ENCODE results near the gene SMAD3. TPM values are rescaled to one million over a fixed set of nuclear protein-coding genes. Genes with fewer than 3 reads are reported as not detected.
A peak's percentile ranks its signal among the peaks of the same experiment; 100 is the strongest.

SMAD3 gene
- total and polyA plus RNA-seq, 2 of the 4 experiments (the other 2 are of a cell fraction) = 71.0 to 177 TPM

GRCh38 chr15:67201136-67201535 is 135.7 kb downstream of the SMAD3 start:
- H3K23ac ChIP-seq (ENCODE audit: low read depth, low read length) = no peak overlapping the region
- no peak for DNase-seq
- H3K27ac ChIP-seq (ENCODE audit: insufficient read depth, low read length) = no peak overlapping the region

More at GRCh38 chr15:67201136-67201535, 135.7 kb downstream of the SMAD3 start:
- dilution Hi-C loops (cut with HindIII; ENCODE audit: low sequenced_read_pairs, unreplicated experiment) (no loop called here), intact Hi-C loops (cut with micrococcal nuclease) (loop anchor here (5.0 kb wide), 1 partner anchor 231 kb away; no protein-coding TSS in a partner anchor), in situ Hi-C loops (cut with MboI; ENCODE audit: low sequenced_read_pairs) (no loop called here)
- peak overlapping the region; percentile 13; the same call in 1 of the 2 replicates for H2BK120ac ChIP-seq (ENCODE audit: low read depth, low read length)
- H3K4ac ChIP-seq (ENCODE audit: low read depth, low read length) = peak overlapping the region; percentile 45
- no peak overlapping the region for H2AFZ ChIP-seq (replicated peaks; ENCODE audit: low read length, poor library complexity)
- no peaks in the 10 kb centered on the region for H3K9me3 ChIP-seq (ENCODE audit: control insufficient read depth, insufficient read depth, low read length)
- no peaks in the 10 kb centered on the region for H3K27me3 ChIP-seq (ENCODE audit: control insufficient read depth, insufficient read depth, low read length)
- no peak overlapping the region for H3K18ac ChIP-seq (ENCODE audit: low read depth, low read length)
- no peak overlapping the region for H3K9ac ChIP-seq (ENCODE audit: low read depth, low read length)
- H3K14ac ChIP-seq (replicated peaks; ENCODE audit: low read depth, low read length) = peak overlapping the region; percentile 38; the same call in 1 of the 2 replicates
- peaks cover 21% of the 10 kb centered on the region; the same call in 1 of the 2 replicates for H4K20me1 ChIP-seq (ENCODE audit: insufficient read depth, low read length)
- H2AK9ac ChIP-seq (replicated peaks; ENCODE audit: low read depth, low read length, poor library complexity) = no peak overlapping the region
- H2BK20ac ChIP-seq (ENCODE audit: low read depth, low read length) = peak overlapping the region; percentile 1; the same call in 1 of the 2 replicates
- peaks cover 4% of the 10 kb centered on the region for H3K36me3 ChIP-seq (ENCODE audit: control insufficient read depth, insufficient read depth, low read length)
- H4K8ac ChIP-seq (ENCODE audit: low read depth in 2 of 2, low read length in 2 of 2) = peak overlapping the region in 1 of 2 experiments; percentile 22; a peak in 1 of 4 replicates
- H3K4me3 ChIP-seq (ENCODE audit: insufficient read depth, low read depth, low read length) = no peak overlapping the region
- BruUV-seq (replicated peaks) = no TSS peak
- no peak overlapping the region for H2BK5ac ChIP-seq (ENCODE audit: low read depth, low read length, poor library complexity, severe bottlenecking)
- ATAC-seq (ENCODE audit: low read depth) = no peak
- ChIA-PET POLR2A (ENCODE audit: unreplicated experiment) (interaction anchor here (0.6 to 0.7 kb wide), 2 partner anchors 212 to 256 kb away, joined by 3 to 4 read pairs; no protein-coding TSS in a partner anchor), CTCF (interaction anchor here (0.6 kb wide), 1 partner anchor 81 kb away, joined by 3 read pairs; no protein-coding TSS in a partner anchor)
- peaks cover 23% of the 10 kb centered on the region for H3K4me1 ChIP-seq (ENCODE audit: control insufficient read depth, insufficient read depth, low read length)
- no peak overlapping the region for H3K56ac ChIP-seq (ENCODE audit: extremely low read depth, insufficient read depth, low read length)
- no peak overlapping the region for H2BK15ac ChIP-seq (ENCODE audit: low read depth, low read length)
- peak overlapping the region; percentile 54; the same call in 1 of the 2 replicates for H2AK5ac ChIP-seq (ENCODE audit: low read depth, low read length)
- H4K5ac ChIP-seq (ENCODE audit: low read depth, low read length) = no peak overlapping the region
- H4K91ac ChIP-seq (ENCODE audit: insufficient read depth, low read depth, low read length) = no peak overlapping the region; the same call in 1 of the 2 replicates
- H3K79me1 ChIP-seq (ENCODE audit: low read depth in 1 of 2, low read length in 2 of 2) = peaks cover 0 to 18% of the 10 kb centered on the region in 2 experiments; a peak in 2 of 4 replicates
- peaks cover 31% of the 10 kb centered on the region for H3K9me1 ChIP-seq (ENCODE audit: insufficient read depth, low read length)
- TF ChIP-seq MAZ (IDR thresholded peaks at IDR 0.05; ENCODE audit: borderline replicate concordance, low read depth, low read length) (no peak), CHD1 (IDR thresholded peaks at IDR 0.05; ENCODE audit: low read depth, low read length) (no peak), RAD21 (IDR thresholded peaks at IDR 0.05; ENCODE audit: low read length) (no peak), MAFK (IDR thresholded peaks at IDR 0.05; ENCODE audit: low read depth, low read length) (no peak)
- TF ChIP-seq, protein P1, sequence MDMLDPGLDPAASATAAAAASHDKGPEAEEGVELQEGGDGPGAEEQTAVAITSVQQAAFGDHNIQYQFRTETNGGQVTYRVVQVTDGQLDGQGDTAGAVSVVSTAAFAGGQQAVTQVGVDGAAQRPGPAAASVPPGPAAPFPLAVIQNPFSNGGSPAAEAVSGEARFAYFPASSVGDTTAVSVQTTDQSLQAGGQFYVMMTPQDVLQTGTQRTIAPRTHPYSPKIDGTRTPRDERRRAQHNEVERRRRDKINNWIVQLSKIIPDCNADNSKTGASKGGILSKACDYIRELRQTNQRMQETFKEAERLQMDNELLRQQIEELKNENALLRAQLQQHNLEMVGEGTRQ (IDR thresholded peaks at IDR 0.05; ENCODE audit: low read depth, low read length) = no peak
- no peak overlapping the region for H3K4me2 ChIP-seq (ENCODE audit: low read depth, low read length)
